NCI-H128 (cell line): Measurements from ENCODE around the gene RAPGEF1.

Experiments
- DNase-seq: peaks from one replicate; lab custom pipeline; 2025; ENCODE audit not compliant: unreplicated experiment; lab: John Stamatoyannopoulos, UW

The RAPGEF1 gene

DNA sequence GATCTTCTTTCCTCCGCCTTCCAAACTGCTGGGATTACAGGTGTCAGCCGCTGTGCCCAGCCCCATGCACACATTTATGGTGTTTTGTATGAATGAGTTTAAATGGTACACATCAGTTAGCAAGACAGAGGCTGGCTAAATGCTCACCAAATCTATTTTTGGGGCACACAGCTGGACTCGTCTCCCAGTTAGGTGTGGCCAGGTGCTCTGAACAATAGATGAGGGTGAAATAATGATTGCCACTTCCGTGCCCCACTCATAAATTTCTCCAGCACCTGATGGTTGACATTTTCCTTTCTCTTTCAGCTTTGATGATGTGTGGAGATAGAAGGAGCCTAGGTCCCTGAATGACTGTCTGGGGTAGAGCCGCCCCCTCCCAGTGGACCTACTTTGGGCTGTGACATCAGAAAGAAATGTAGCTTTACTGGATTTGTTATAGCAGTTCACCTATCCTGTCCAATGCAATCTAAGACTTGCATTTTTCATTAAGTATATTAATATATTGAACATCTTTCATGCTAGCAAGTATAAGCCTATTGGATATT, 8.6 kb upstream of the RAPGEF1 start:
- DNase-seq, result no peak

DNA sequence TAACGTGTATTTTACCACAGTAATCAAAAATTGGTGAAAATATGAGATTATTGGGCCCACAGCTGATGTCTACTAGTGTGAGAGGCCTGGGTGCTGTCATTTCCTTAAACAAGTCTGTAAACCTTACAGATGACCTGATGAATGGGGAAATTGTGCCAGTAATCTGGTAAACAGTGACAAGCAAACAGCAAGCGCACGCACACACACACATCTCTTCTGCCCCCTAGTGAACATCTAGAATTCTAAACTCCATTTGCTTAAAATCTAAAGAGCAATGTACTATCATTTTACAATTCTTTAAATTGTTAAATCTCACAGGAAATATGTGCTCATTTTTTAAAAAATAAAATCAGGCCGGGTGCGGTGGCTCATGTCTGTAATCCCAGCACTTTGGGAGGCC, 7.5 kb upstream of the RAPGEF1 start:
- no peak for DNase-seq

DNA sequence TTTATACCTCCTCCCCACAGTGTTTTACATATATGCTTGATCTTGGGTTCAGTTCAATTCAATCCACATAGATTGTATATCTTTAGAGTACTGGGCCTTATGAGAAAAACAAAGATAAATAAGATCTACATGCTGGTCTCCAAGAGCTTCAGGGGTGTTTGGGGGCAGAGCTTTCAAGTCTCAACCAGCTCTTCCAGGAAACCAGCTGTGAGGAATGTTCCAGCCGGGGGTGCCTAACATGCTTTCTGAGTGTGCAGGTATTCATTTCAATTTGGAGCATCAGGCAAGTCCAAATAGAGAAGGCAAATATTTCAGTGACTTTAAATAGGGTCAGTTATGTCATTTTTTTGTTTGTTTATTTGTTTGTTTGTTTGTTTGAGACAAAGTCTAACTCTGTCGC, 5.7 kb upstream of the RAPGEF1 start:
- no peak for DNase-seq

DNA sequence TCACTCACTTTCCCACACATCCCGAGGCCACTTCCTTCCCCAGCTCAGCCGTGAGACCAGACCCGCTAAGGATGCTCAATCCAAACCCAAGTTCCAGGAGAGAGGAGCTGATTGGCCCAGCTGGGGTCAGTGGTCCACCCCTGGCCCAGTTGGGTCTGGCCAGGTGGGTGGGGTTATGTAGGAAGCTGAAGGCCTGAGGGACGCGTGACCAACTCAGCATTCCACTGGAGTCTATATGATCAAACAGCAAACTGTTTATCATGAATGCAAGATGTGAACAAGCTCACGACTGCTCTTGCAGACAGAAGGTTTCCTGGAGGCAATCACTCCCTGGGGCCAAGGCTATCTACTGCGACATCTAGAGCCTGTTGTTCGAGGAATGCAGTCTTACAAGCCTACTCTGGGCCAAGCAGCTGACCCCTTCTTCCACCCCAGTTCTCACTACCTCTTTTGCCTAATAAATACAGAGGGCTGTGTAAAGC, 4.9 kb upstream of the RAPGEF1 start:
- DNase-seq, result no peak

DNA sequence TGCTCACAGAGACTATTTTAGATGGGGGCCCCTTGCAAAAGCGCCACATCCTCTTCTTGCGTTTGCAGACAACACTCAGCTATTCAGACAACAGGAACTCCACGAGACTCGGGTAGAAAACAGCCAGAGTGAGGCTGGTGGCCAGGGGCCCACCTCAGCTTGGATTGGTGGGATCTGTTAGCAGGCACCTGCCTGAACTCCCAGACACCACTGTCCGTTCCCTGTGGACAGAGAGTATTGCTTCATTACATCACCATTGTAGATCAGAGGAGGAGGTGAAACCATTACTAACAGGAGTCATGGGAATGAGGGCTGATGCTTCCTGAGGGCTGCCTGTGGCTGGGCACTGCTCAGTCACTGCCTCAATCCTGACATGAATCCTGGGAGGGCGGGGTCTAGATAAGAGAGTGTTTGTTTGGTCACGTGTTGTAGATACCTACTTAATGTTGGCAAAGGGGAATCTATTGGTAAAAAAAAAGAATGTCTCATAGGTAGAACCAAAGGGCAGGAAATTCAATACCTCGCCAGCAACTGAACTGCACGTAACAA, 4.4 kb upstream of the RAPGEF1 start:
- DNase-seq, result no peak

DNA sequence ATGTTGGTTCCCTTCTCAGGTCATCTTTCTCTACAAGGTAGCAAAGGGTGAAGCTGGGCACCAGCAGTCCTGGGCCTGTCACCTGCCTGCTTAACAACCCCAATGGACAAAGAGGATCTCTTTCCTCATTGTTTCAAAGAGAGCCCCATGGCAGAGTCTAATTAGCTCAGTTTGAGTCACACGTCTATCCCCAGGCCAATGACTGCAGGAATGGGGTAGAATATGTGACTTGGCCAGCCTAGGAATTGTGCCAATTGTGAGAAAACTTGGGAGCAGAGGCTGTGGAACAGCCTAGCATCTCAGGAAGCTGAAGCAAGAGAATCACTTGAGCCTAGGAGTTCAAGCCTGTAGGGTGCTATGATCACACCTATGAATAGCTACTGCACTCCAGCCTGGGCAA, 3.6 kb upstream of the RAPGEF1 start:
- DNase-seq, result no peak

DNA sequence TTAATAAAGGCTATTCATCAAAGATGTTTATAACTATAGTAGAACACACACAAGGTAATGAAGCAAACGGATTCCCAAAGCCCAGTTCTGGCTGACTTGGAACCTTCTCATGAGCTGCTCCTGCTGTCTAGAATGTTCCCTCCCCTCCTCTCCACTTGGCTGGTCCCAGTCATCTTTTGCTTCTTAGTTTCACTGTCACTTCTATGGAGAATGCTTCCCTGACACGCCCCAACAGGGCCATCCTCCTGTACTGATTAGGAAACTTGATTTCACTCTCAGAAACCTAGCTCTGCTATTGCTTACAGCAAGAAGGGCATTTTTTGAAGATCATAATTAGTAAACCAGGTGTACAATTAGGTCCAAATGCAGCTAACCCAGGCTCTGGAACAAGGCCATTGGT, 3.2 kb upstream of the RAPGEF1 start:
- no peak for DNase-seq

DNA sequence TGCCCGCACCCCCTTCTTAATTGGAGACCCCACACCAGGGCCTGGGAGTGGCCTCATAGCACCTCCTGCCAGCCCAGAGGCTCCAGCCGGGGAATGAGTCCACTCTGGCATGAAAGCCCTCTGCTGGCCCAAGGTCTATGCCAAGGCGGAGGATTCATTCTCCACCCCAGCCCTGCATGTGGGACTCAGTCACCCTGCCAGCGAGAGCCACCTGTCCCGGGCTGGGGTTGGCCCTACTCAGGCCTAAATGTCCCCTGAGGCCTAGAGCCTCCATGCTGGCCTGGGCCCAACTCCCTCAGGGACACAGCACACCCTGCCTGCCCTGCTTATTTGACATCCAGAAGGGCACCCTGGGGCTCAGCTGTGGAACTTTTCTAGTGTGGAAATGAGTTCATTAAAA, 1.0 kb upstream of the RAPGEF1 start:
- no peak for DNase-seq

DNA sequence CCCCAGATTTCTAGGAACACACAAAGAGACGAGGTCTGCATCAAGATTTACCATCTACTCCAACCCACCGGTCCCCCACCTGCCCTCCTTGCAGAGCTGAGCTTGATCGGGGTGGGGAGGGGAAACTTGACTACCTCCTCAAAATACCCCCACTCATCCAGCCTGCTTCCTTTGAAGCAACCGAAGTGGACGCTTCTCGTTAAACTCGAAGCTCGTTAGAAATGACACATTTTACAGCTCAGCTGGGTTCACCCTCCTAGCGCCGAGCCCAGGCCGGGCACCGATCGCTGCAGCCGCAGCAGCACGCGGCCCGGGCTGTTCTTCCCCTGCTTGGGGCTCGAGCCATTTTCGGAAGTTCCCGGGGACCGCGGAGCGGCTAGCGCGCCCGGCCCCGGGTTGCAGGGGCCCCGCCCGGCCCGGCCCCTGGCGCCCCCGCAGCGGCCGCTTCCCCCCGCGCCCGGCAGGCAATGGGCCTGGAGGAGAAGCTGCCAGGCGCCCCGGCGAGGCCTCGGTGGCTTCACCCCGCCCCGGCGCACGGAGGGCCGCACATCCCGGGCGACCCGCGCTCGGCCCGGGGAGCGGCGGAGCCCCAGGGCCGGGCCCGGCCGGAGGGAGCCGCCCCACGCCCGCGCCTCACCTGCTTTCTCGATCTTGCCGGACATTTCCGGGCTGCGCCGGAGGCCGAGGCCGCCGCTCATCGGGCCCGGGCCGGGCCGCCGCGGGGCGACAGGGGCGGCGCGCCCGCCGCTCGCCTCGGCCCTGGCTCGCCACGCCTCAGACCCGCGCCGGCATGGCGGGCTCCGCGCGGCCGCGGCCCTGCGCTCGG, 530 bp downstream of the RAPGEF1 start:
- DNase-seq, result no peak

DNA sequence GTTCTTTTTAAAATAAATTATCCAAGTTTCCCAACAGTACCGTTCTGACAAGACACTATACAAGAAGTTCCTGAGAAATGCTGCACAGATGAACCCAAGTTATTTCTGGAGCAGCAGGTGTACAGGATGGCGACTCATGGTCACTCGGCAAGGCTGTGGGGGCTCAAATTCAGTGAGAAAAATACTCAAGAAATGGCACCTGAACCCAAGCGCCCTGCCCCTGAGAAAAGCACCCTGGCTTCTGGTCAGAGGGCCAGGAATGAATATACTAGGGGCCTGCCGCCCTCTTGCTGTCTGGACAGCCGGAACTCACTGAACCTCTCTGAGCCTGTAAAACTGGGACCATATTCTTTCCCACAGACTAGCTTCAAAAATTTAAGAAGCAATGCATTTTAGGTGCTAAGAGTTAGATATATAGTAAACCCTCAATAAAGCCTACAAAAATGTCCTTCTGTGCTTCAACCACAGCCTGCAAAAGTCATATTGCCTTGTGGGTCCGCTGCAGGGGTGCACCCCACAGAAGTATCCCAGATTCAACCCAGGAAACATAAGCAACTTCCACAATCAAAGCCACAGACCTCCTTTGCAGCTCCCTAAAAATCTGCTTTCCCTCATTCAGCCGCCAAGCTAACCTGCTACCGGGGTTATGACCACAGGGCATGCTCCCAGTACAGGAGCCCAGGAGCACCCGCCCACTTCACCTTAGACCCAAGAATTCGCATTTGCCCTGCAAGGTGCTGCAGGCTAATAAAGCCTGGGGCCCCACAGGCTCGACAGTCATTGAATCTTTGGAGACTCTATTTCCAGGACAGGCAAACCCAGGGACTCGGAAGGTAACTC, 1.4 kb downstream of the RAPGEF1 start:
- no peak for DNase-seq

DNA sequence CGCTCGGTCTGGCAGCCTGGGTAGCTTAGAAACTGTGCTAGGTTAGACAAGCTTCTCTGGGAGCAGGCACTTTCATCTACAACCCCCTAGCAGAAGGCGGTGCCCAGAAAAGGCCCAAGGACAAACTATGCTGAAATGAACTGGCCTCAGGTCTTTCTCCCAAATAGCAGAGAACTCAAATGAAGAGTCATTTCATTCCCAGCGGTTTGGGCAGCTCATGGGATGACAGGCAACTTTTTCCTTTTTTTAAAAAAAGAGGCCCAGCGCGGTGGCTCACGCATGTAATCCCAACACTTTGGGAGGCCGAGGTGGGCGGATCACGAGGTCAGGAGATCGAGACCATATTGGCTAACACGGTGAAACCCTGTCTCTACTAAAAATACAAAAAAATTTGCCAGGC, 2.5 kb downstream of the RAPGEF1 start:
- no peak for DNase-seq

DNA sequence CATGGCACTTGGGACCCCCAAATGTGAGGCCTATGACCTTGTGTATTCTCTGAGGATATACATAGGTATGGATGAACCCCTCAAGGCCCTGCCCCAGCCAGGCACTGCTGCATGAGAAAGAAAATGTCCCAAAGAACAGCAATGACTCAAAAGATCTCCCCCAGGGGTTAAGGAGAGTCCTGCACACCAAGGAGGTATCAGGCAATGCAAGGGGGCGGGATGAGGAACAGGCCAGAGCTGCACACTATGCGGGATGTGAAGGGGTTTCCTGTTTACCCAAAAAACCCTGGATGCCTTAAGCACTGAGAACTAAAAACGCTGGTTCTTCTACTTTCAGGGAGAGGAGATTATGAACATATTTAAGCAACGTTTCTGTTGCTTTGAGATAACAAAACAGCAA, 3.4 kb downstream of the RAPGEF1 start:
- no peak for DNase-seq

DNA sequence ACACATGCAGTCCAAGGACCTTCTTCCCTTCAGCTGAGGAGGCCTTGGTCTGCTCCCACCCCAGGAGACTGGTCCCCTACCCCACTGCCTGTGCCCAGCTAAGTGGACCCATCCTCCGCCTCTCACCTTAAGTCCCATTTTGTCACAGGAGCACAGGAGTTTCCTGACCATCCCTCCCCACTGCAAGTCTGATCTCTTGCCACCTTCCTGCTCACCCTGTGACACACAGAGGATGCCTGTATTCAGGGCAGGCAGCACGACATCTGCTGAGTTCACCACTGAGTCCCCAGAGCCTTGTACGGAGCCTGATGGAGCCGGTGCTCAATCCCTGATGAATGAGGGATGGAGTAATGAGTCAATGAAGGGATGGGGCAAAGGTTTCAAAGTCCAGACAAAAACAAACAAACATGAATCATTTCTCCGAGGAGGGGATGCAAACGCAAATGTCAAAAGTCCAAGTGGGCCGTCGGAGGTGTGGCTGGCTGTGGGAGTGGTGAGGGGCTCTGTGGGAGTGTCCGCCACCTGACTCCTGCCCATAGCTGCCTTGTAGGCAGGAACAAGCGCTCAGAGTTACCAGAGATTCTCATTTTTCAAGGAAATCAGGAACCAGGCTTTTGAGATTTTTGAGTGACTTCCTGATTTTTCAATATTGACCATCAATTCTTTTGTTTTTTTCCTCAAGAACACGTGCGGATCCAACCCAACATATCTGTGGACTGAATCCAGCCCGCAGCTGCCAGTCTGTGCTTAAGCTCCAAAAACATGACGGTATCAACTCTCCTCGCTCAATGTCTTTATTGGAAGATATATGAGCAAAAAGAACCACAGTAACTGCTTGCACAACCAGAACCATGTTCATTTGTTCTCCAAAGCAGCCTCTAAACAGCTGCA, 4.4 kb downstream of the RAPGEF1 start:
- DNase-seq, result no peak

DNA sequence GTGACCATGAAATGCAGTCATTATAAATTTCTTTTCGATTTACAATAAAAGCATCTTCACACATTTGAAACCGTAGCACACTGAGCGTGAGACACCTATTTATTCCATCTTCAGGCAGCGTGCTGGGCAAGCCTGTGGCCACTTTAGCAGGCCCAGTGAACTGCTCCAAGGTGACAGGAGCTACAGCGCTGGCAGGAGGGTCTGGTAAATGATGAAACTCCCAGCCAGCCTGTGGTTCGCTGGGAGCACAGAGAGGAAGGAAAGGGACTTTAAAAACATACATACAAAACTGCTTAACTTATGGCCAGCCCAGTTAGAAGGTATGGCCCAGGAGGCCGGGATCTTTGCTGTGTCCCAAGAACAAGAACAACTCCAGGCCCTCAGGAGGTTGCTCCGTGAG, 5.1 kb downstream of the RAPGEF1 start:
- no peak for DNase-seq

DNA sequence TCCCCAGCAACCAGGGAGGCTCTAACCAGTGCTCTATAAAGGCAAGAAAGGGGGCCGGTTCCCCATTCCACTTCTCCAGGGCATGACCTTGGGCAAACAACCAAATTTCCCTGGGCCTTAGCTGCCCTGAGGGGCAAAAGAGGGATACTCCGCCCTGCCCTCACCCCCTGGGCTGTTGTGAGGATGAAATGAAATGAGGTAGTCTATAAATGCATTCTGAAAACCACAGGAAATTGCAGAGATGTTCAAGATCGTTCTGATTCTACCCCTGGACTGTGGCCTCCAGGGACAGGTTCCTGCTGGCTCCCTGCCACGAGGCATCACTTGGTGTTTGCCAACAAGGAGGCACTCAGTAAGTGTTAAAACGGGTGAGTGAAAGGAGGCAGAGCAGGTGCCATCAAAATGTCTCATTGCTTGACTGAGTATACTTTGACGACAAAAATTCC, 5.7 kb downstream of the RAPGEF1 start:
- no peak for DNase-seq

DNA sequence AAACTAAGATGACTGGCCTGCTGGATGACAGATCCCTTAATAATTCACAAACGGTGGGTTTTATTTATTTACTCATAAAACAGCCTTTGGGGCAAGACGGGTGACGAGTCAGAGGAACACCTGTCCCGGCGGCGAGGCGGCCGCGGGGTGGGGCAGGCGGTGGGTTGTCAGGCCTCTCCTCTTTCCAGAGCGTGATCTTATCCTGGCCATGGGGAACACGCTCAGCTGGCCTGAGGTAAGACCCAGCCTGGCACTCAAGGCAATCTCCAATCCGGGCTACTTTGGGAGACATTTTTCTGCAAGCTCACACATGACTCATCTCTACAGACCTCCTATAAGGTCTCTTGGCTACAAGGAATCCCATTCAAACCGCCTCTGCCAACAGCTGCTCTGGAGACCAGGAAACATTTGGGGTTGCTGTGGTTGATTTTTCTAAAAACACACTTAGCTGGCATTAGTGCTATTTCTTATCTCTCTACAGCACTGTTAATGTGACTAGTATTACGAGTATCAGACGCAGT, 6.3 kb downstream of the RAPGEF1 start:
- no peak for DNase-seq

DNA sequence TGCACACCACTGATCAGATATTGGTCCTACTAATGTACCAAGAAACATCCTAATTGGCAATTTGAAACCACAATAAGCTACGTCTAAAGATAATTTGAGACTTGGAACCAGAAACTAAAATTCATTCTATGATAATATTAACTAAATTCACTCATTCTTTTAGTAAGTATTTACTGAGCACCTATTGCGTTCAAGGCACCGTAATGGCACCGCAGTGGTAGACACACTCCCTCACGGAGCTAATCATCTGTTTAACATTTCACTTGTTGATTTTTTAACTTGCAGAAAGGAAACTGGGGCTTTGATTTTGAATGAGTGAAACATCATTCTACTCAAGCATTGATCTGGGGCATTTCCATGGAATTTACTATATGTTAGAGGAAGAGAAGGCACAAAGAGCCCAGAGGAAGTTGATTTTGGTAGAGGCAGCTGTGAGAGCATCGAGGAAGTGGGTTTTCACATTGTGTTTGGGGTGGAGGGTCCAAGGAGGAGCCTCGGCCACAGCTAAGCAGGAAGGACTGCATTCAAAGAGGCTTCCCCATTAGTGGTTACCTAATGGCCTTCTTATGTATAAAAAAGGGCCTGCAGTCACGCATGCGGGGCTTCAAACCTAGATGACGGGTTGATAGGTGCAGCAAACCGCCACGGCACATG, 7.1 kb downstream of the RAPGEF1 start:
- no peak for DNase-seq

DNA sequence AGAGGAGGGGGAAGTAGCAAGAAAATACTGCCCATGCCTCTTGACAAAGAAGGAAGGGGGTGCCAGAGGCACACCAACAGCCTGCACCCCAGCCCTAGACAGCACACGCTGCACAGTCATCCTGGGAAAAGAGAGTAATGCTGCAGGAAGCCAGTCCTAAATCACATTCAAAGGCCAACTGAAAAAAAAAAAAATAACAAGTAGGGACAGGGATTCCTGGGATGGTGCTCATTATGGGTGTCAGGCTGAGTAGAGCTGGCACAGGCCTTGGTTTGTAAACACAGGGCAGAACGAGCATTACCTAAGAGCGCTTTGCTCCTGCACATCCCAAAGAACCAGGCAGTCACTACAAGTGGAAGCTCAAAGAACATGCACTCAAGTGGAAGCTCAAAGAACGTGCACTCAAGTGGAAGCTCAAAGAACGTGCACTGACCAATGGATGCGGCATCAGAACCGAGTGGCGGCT, 7.8 kb downstream of the RAPGEF1 start:
- no peak for DNase-seq

DNA sequence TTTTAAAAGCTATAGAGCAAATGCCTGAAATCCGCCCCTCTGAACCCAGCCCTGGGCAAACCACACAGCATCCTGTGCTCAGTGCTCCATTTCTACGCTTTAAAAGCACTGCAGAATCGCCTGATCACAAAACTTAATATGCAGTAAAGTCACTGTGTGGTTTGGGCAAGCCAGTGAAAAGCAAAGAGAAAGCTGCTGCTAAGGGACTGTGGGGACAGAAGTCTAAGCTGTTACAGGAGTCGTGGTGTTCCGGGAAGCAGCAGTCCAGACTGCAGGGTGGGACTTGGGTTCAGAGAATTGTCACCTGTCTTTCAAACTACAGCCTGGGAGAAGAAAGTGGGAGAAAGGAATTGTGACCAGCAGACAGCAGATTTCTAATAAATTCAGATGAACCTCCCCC, 8.2 kb downstream of the RAPGEF1 start:
- no peak for DNase-seq

DNA sequence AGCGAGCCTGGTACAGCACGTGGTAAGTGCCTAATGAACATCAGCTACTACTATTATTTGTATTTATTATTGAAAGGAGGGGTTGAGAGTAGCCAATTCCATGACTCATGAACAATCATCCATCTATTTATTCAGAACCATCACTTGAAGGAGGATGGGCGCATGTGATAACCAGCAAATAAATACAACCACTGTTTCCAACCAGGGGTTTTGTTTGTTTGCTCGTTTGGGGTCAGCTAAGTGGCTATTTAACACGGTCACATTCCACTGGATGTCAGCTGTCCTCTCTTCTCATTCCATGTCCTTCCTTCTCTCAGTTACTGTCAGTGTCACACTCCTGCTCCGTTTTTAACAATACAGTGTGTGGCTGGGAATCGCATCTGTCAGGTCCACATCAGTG, 8.6 kb downstream of the RAPGEF1 start:
- DNase-seq, result no peak
